Measurements from ENCODE around the gene DSCAML1.
"Not testable (repeated sequence)": the region's sequence is repeated elsewhere in the genome, so short reads cannot be mapped to it uniquely, and the experiment has no call there.

The DSCAML1 gene

GRCh38 chr11:117793583-117793982 is 3.4 kb downstream of the DSCAML1 start:
- DNase-seq = no peak

GRCh38 chr11:117792992-117793391 is 4.0 kb downstream of the DSCAML1 start:
- DNase-seq = no peak

GRCh38 chr11:117792241-117792640 is 4.8 kb downstream of the DSCAML1 start:
- no peak for DNase-seq

- DNase-seq = no peak
These were observed 6.7 kb downstream of the DSCAML1 start for GRCh38 chr11:117790279-117790678.

DNA sequence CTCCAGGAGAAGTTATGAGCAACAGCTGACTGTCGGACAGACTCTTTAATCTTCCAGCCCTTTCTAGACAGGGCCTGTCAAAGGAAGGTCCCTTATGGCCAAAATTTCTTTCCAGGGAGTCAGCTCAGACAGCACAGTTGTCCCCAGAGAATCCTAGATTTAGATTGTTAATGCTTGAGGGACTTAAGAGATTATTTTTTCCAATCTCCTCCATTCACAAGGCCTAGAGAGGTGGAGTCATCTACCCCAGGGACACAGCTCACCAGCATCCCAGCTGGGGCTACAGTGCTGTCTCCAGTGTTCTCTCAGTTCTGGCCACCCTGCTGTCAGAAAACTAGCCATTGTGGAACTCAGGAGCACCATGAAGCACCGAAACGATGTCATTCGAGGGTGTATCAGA is 7.8 kb downstream of the DSCAML1 start:
- DNase-seq = no peak

DNA sequence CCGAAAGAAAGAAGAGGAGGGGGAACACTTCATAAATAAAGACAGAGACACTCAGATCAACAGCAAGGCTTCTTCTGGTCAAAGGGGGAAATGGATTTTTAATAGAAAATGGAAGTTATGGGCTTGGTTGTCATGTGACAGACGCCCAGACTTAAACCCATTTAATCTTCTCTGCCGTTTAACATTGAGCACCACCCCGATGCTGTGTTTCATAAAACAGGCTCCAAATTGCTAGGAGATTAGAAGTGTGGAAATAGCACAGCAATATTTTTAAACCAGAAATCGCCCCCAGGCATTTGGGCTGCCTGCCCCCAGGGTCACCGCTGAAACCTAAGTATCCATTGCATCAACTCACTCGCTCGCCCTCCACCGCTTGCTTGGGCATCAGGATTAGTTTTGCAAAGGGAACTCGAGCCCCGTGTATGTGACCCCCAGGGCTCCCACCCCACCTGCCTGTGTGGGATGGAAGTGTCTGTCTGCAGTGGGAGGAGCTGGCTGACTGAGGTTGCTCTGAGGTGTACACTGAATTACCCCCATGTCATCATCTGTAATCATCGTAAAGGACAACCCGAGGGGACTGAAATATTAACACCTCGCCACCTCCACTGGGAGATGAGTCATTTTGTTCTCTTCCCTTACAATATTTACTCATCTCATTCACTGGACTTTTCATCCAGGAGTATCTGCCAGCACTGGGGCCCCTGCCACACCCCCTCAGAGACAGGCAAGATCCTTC is 10.7 kb downstream of the DSCAML1 start:
- DNase-seq = no peak

- DNase-seq = no peak
These were observed 14.9 kb downstream of the DSCAML1 start for GRCh38 chr11:117782101-117782500.

DNA sequence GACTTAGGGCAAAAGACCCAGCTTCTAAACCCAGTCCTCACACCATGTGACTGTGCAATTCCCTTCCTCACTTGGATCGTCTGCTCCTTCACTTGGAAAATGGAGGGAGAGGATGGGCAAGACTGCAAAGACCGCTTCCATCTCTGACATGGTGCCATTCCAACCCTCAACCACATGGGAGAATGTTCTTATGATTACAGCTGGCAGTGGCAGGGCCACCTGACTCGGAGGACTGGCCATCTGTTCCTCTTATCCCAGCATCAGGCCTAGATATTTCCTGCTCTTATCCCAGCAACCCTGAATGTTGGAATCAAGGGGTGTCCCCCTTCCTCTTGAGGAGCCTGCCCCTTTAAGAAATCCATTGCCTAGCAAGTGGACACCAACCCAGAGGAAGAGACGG is 15.4 kb downstream of the DSCAML1 start:
- DNase-seq = no peak

GRCh38 chr11:117780456-117780855 is 16.6 kb downstream of the DSCAML1 start:
- no peak for DNase-seq

DNA sequence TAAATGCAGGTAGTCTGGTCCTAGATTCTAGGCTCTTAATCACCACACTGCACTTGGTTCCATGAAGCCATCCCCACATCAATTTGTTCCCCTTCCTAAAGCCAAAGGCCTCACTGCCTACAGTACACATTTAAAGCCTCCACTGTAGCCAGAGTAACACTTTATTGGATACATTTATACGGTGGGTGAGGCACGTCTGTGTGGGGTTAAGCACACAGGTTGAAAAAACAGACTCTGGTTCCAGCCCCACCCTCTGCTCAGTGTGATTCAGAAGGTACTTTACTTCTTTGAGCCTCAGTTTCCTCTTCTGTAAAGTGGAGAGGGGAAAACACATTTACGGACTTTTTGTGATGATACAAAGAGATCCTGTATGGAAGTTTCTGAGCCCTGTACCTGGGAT is 22.5 kb downstream of the DSCAML1 start:
- no peak for DNase-seq

GRCh38 chr11:117772360-117772759 is 24.7 kb downstream of the DSCAML1 start:
- no peak for DNase-seq

DNA sequence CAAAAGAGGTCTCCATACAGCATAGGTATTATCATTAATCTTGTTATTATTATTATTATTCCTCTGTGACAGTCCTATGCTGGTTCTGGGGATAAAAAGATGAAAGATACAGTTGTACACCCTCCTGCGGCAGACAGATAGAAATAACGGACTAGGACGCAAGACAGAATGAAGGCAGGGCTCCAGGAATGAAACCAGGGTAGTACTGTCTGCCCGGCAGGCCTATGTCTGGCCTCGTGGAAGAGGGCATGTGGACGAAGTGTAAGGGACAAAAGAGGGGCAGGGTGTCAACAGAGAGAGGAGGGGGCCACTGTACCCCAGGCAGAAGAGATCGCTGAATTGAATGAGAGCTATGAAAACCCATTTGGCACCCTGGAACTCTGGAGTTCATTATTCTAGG is 25.2 kb downstream of the DSCAML1 start:
- no peak for DNase-seq

DNA sequence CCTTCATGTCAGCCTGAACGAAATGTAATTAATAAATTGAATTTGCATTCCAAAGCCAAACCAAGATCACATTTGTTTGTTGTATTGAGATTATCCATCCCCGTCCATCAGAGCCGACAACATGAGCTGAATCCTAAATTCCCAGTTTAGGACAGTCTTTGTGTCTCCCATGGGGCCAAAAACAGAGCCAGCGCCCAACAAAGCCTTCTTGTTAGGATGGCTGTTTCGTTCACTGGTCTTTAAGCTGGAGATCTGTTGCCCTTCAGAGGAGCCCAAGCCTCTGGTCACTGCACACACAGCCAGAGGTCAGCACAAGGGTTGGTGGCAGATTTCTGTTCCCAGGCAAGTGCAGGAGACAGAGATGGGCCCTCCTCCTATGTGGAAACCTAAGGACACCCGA is 25.8 kb downstream of the DSCAML1 start:
- no peak for DNase-seq

- no peak for DNase-seq
These were observed 27.0 kb downstream of the DSCAML1 start for GRCh38 chr11:117770061-117770460.

DNA sequence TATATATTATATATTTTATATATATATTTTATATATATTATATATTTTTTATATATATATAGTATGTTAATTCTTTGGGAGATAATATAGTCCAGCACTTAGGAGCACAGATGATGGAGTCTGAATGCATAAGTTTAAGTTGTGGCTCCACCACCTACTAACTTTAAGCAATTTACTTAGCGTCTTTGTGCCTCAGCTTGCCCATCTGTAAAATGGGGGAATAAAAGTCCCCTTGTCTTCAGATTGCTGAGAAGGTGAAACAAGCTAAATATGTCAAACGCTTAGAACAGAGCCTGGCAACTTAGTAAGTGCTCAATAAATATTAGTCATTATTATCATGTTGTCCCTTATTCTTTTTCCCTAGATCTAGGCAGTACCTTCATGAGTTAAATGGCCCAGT is 27.5 kb downstream of the DSCAML1 start:
- DNase-seq = no peak

GRCh38 chr11:117768506-117768905 is 28.5 kb downstream of the DSCAML1 start:
- DNase-seq = no peak

- DNase-seq = no peak
These were observed 29.9 kb downstream of the DSCAML1 start for GRCh38 chr11:117767071-117767470.

GRCh38 chr11:117766576-117766975 is 30.4 kb downstream of the DSCAML1 start:
- no peak for DNase-seq

DNA sequence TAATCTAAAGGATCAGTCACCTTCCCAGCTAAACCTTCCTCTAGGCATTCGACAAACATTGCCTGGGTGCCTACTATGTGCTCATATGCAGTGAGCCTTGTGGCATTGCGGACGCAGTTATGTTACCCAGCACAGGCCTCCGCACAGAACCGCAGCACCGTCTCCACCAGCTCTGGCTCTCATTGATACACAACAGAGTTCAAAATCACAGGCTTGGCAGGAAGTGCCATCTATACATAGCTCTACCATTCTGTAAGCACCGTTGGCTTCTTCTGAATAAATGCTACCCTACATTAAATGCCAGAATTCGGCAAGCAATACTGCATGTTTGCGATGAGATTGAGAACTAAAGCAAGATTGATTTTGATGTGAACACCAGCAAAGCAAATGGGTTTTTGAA is 31.0 kb downstream of the DSCAML1 start:
- DNase-seq = no peak

- no peak for DNase-seq
These were observed 31.9 kb downstream of the DSCAML1 start for GRCh38 chr11:117765068-117765467.

DNA sequence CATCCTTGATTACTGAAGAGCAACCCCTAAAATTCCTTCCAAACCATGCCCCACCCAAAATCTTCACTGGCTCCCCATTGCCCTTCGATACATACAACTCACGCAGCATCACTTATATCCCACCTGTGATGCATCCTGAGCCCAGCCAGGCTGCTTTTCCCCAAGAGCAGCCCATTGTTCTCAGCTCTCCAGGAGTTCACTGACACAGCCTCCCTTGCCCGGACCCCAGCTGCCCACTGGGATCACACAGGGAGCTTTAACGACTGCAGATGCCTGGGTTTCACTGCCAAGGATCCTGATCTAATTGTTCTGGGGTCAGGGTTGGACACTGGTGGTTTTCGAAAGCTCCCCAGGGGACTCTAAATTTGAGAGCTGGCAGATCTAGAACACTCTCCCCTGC is 33.6 kb downstream of the DSCAML1 start:
- DNase-seq = not testable (repeated sequence)

- no peak for DNase-seq
These were observed 35.0 kb downstream of the DSCAML1 start for GRCh38 chr11:117761993-117762392.

DNA sequence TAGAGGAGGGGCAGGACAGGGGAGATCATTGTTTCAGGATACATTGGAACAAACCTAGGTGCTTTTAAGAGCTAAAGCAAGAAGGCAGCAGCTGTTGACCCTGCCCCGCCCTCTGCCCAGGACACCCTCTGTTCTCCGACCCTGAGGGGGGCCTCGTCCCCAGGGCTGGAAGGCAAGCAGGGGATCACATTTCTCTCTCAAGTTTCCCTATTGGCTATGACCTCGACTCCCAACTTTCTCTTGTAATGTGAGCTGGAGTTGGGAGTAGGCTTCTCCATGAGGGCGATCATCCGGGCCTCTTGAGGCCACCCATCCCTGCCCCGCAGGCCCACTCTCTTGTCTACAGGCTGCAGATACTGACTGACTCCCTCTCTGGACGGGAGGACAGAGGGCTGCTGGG is 37.7 kb downstream of the DSCAML1 start:
- no peak for DNase-seq

DNA sequence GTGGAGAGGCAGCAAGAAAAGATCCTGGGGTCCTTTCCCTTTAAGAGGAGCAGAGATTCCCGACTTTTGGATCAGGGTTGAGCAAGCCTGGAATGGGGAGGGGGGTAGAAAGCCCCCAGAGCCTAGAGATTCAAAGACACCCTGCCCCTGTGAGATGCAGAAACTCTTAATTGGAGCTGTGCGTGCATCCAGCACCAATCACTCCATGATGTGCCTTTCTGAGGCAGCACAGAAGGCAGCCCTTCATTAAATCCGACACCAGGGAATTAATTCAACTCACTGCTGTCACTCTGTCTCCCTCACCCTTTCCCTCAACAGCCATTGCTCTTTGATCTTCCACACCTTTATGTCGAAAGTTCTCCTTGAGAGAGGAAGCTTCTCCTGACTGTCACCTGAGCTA is 43.0 kb downstream of the DSCAML1 start:
- no peak for DNase-seq

DNA sequence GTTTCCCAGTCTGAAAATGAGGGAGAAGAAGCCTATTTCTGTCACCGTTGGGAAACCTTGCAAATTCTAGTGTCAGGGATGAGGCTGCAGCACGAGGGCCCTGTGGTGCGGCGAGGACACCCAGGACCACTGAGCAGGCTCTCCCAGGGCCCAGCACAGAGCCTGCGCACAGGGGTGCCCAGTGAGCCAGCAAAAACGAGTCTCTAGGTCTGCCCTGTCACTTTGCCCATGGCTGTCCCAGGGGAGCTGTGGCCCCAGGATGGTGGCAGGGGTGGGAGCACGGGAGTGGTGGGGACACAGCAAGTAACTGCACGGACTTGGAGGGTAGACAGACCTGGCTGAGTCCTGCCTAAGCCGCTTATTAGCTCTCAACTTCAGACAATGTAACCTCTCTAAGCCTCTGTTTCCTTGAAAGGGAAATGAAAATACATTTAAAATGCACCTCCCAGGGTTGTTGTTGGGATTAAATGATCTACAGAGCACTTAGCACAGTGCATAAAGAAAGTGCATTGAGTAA is 44.2 kb downstream of the DSCAML1 start:
- DNase-seq = no peak
